Spleen (tissue), 11 donors: ENCODE measurements around the gene PPIG. TPM values are rescaled to one million over a fixed set of nuclear protein-coding genes. Genes with fewer than 3 reads are reported as not detected.
"Not testable (repeated sequence)": the region's sequence is repeated elsewhere in the genome, so short reads cannot be mapped to it uniquely, and the experiment has no call there.

Experiments used
- DNase-seq: peaks from one replicate; pipeline ENCODE4 v3.0.0-alpha.2; 2020
- H3K27ac ChIP-seq, 8 donors: fragments of 200-600 bp; sonication (generic) in 7 of 8; 1 replicate in 4 of 8; 2 replicates in 4 of 8; pipeline versions ENCODE4 v1.5.0 to v1.8.0; 2016 to 2021; ENCODE audit warnings: inconsistent platforms in 4 of 8, mild to moderate bottlenecking in 4 of 8, moderate library complexity in 1 of 8
- H3K27me3 ChIP-seq, 7 donors: fragments of 200-600 bp; sonication (generic) in 6 of 7; replicated peaks in 1 of 7; 1 replicate in 4 of 7; 2 replicates in 3 of 7; pipeline versions ENCODE4 v1.5.0 to v1.8.0; 2016 to 2021; ENCODE audit warnings: inconsistent platforms in 3 of 7, mild to moderate bottlenecking in 1 of 7
- H3K36me3 ChIP-seq, 6 donors: fragments of 200-600 bp; sonication (generic) in 5 of 6; 1 replicate in 4 of 6; 2 replicates in 2 of 6; pipeline versions ENCODE4 v1.5.0 to v1.8.0; 2016 to 2021; ENCODE audit warnings: inconsistent platforms in 2 of 6
- H3K4me1 ChIP-seq, 6 donors: fragments of 200-600 bp; sonication (generic) in 5 of 6; 1 replicate in 3 of 6; 2 replicates in 3 of 6; pipeline versions ENCODE4 v1.5.0 to v1.8.0; 2016 to 2021; ENCODE audit warnings: inconsistent platforms in 3 of 6
- H3K4me3 ChIP-seq, 8 donors: fragments of 200-600 bp; sonication (generic) in 7 of 8; 1 replicate in 4 of 8; 2 replicates in 4 of 8; pipeline versions ENCODE4 v1.5.0 to v1.8.0; 2016 to 2021; ENCODE audit warnings: inconsistent platforms in 4 of 8, mild to moderate bottlenecking in 4 of 8, moderate library complexity in 2 of 8
- H3K9me3 ChIP-seq, 8 donors: fragments of 200-600 bp; sonication (generic) in 7 of 8; 1 replicate in 4 of 8; 2 replicates in 4 of 8; pipeline versions ENCODE4 v1.5.0 to v1.8.0; 2016 to 2021; ENCODE audit warnings: inconsistent platforms in 4 of 8
- POLR2A ChIP-seq, 3 donors: fragments of 450-650 bp; IDR thresholded peaks; one replicate each; pipeline ENCODE4 v1.5.1; 2017; ENCODE audit warnings: antibody characterized with exemption in 3 of 3, mild to moderate bottlenecking in 1 of 3
- POLR2AphosphoS5 ChIP-seq, 3 donors: sonication (generic); formaldehyde crosslinking; IDR thresholded peaks; one replicate each; pipeline ENCODE4 v1.5.1; 2017; ENCODE audit warnings: antibody characterized with exemption in 3 of 3
- whole genome bisulfite sequencing, 5 donors: extraction: QIAGEN DNeasy Blood & Tissue Kit in 3 of 5; methylation state at CpG; one replicate each; pipeline versions ENCODE4 v1.1.5 to v1.1.7; 2013 to 2018; 5-methylcytosine and 5-hydroxymethylcytosine counted together
- intact Hi-C: fragments of 100-400 bp; cut with DNase I; formaldehyde crosslinking; loops from one replicate; pipeline ENCODE4 v1.15.0; 2023; ENCODE audit warnings: low total_unique reads
- polyA plus RNA-seq, 3 donors: library from polyadenylated mRNA; stranded (reverse); fragments of 200-250 nt; gene quantifications; one replicate each; pipeline ENCODE4 v1.2.1, GENCODE V29; 2013
- total RNA-seq, 7 donors: library from RNA; depleted of rRNA in 3 of 7; stranded (reverse); fragments of >200 nt in 3 of 7; fragmentation: NEBNext Ultra II Directional in 4 of 7; extraction: Animal tissue kit (Norgen Biotek cat#: 25700) in 4 of 7; gene quantifications; one replicate each; pipeline versions ENCODE4 v1.1.0 to v1.2.1, GENCODE V29; 2016 to 2021
- TF ChIP-seq, protein P1 (sequence below), 11 experiments: fragments of 200-600 bp in 7 of 11; fragments of 450-650 bp in 4 of 11; sonication (generic) in 4 of 11; IDR thresholded peaks in 8 of 11; conservative IDR thresholded peaks in 3 of 11; 1 replicate in 7 of 11; 2 replicates in 4 of 11; pipeline versions ENCODE4 v1.4.0 to v1.8.0; 2016 to 2021; ENCODE audit warnings: antibody characterized with exemption in 11 of 11, inconsistent platforms in 4 of 11, mild to moderate bottlenecking in 1 of 11
- donor health status: healthy with polysubstance abuse.
- donor health status: DM: no; HTN: no; CAD: no; lungs with moderate emphysema.
- donor health status: DM: no; HTN: no; CAD: no.
- donor health status: Bipolar disorder and iron deficiency.
- donor health status: healthy.
- donor health status: DM: no; HTN: no; CAD: no.
- donor health status: DM: yes; HTN: yes; CAD: no.

PPIG gene
- total and polyA plus RNA-seq, 10 donors, result 32.5 to 72.7 (median 53.8) TPM

DNA sequence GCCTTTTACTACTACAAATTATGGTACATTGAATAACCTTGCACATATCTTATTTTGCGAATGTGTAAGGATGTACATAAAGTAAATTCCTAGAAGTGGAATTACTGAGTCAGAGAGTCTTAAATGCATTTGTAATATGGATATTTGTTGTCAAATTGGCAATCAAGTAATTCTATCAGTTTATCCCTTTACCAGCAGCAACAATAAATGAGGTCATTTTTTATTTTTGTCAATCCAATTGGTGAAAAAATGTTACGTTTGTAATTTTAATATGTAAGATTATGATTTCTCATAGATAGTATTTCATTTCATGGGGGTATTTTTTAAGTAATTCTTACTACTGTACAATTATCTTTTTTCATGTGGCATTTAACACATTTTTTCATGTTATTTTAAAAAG, 14.8 kb downstream of the PPIG start:
- WGBS, 5 donors, result 95 to 98% (median 96%) methylated on average over 2 of the region's 2 CpGs
- TF ChIP-seq POLR2AphosphoS5 (IDR thresholded peaks at IDR 0.05), result no peak
- no peak for TF ChIP-seq POLR2A (IDR thresholded peaks at IDR 0.05)
- TF ChIP-seq, protein P1, sequence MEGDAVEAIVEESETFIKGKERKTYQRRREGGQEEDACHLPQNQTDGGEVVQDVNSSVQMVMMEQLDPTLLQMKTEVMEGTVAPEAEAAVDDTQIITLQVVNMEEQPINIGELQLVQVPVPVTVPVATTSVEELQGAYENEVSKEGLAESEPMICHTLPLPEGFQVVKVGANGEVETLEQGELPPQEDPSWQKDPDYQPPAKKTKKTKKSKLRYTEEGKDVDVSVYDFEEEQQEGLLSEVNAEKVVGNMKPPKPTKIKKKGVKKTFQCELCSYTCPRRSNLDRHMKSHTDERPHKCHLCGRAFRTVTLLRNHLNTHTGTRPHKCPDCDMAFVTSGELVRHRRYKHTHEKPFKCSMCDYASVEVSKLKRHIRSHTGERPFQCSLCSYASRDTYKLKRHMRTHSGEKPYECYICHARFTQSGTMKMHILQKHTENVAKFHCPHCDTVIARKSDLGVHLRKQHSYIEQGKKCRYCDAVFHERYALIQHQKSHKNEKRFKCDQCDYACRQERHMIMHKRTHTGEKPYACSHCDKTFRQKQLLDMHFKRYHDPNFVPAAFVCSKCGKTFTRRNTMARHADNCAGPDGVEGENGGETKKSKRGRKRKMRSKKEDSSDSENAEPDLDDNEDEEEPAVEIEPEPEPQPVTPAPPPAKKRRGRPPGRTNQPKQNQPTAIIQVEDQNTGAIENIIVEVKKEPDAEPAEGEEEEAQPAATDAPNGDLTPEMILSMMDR (IDR thresholded peaks at IDR 0.05 in 8 of 11, conservative IDR thresholded peaks at IDR 0.05 in 3 of 11), result no peak
- Histone ChIP-seq H3K9me3 (no peaks in the 10 kb centered on the region), H3K4me3 (no peak overlapping the region), H3K27ac (no peak overlapping the region), H3K4me1 (peaks cover 0 to 66% (median 16%) of the 10 kb centered on the region in 6 donors), H3K36me3 (peaks cover 0 to 32% (median 0%) of the 10 kb centered on the region in 6 donors), H3K27me3 (no peaks in the 10 kb centered on the region)
- intact Hi-C loops, result no loop called here
- no peak for DNase-seq

DNA sequence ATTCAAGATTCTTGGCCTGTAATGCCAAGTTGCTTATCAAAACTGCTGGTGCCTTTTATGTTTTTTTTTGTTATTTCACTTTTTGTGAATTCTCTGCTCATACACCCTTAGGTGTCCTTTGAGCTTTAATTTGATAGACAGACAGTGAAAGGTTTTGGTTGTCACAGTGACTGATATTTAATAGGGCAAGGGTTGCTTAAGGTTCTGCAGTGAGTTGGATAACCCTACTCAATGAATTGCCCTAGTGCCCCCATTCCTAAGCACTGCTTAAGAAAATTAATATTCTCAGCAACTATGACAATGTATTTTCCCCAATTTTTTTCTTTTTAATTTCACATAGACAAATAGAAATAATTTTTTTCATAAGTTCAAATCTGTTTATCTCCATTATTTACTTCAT, 15.4 kb downstream of the PPIG start:
- Histone ChIP-seq H3K27me3 (no peaks in the 10 kb centered on the region), H3K9me3 (no peaks in the 10 kb centered on the region), H3K27ac (no peak overlapping the region), H3K4me1 (peaks cover 0 to 60% (median 16%) of the 10 kb centered on the region in 6 donors), H3K4me3 (no peak overlapping the region), H3K36me3 (peaks cover 0 to 37% (median 4%) of the 10 kb centered on the region in 6 donors)
- no peak for DNase-seq
- intact Hi-C loops, result no loop called here
- TF ChIP-seq POLR2A (IDR thresholded peaks at IDR 0.05) (no peak), POLR2AphosphoS5 (IDR thresholded peaks at IDR 0.05) (no peak)
- TF ChIP-seq, protein P1 (IDR thresholded peaks at IDR 0.05 in 8 of 11, conservative IDR thresholded peaks at IDR 0.05 in 3 of 11), result no peak

DNA sequence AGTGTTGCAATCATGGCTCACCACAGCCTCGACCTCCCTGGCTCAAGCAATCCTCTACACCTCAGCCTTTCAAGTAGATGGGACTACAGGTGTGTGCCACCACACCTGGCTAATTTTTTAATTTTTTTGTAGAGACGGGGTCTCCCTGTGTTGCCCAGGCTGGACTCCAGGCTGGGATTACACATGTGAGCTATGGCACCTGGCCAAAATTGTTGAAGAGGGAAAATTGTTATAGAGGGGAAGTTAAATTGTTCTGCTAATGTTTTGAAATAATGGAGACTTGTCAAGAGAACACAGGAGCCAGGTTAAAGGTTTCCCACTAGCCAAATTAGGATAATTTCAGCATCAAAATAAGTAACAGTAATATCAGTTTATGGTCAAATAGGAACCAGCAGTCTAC, 25.1 kb downstream of the PPIG start:
- Histone ChIP-seq H3K27me3 (no peaks in the 10 kb centered on the region), H3K27ac (peak overlapping the region in 1 of 8 donors; percentile 56), H3K9me3 (peaks cover 0 to 8% (median 0%) of the 10 kb centered on the region in 8 donors), H3K4me3 (no peak overlapping the region), H3K4me1 (no peaks in the 10 kb centered on the region), H3K36me3 (peaks cover 3 to 100% (median 92%) of the 10 kb centered on the region in 6 donors)
- TF ChIP-seq POLR2A (IDR thresholded peaks at IDR 0.05) (no peak), POLR2AphosphoS5 (IDR thresholded peaks at IDR 0.05) (no peak)
- TF ChIP-seq, protein P1 (IDR thresholded peaks at IDR 0.05 in 8 of 11, conservative IDR thresholded peaks at IDR 0.05 in 3 of 11), result no peak
- intact Hi-C loops, result no loop called here
- WGBS, 5 donors, result 74 to 97% (median 82%) methylated on average over 2 of the region's 2 CpGs
- no peak for DNase-seq

DNA sequence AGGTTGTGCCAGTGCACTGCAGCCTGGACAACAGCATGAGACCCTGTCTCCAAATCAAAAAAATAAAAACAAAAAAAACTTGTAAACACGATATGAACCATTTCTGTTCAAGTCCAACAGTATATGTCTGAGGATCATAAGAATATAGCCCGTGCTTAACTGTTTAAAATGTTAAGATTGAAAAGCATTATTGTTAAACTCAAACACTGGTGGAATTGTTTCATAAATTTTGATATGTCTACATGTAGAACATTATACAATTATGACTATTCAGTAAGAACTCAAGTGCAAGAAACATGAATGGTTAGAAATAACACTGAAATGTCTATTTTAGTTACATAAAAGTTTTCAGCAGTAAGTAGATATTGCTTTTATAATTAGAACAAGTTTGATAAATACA, 29.7 kb downstream of the PPIG start:
- H3K9me3 ChIP-seq, result peaks cover 0 to 22% (median 4%) of the 10 kb centered on the region in 8 donors
- H3K4me1 ChIP-seq, result no peaks in the 10 kb centered on the region
- TF ChIP-seq POLR2AphosphoS5 (IDR thresholded peaks at IDR 0.05) (no peak), POLR2A (IDR thresholded peaks at IDR 0.05) (no peak)
- TF ChIP-seq, protein P1 (IDR thresholded peaks at IDR 0.05 in 8 of 11, conservative IDR thresholded peaks at IDR 0.05 in 3 of 11), result no peak
- WGBS, 5 donors, result 91 to 98% (median 93%) methylated on average over 2 of the region's 2 CpGs
- no peaks in the 10 kb centered on the region for H3K27me3 ChIP-seq
- H3K4me3 ChIP-seq, result no peak overlapping the region
- no peak overlapping the region for H3K27ac ChIP-seq
- intact Hi-C loops, result no loop called here
- no peak for DNase-seq
- peaks cover 5 to 100% (median 76%) of the 10 kb centered on the region in 6 donors for H3K36me3 ChIP-seq

DNA sequence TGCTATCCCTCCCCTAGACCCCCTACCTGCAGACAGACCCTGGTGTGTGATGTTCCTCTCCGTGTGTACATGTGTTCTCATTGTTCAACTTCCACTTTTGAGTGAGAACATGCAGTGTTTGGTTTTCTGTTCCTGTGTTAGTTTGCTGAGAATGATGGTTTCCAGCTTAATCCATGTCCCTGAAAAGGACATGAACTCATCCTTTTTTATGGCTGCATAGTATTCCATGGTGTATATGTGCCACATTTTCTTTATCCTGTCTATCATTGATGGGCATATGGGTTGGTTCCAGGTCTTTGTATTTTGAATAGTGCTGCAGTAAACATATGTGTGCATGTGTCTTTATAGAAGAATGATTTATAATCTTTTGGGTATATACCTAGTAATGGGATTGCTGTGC, 31.8 kb downstream of the PPIG start:
- H3K4me3 ChIP-seq, H3K27ac ChIP-seq, H3K27me3 ChIP-seq, H3K4me1 ChIP-seq, DNase-seq, intact Hi-C loops: not testable (repeated sequence)
- Histone ChIP-seq H3K36me3 (peaks cover 5 to 99% (median 55%) of the 10 kb centered on the region in 6 donors), H3K9me3 (peaks cover 0 to 22% (median 4%) of the 10 kb centered on the region in 8 donors)
- 97 to 100% (median 100%) methylated on average over 1 of the region's 1 CpG for WGBS, 5 donors
